ENCODE results near the gene MRC1. TPM values are rescaled to one million over a fixed set of nuclear protein-coding genes. Genes with fewer than 3 reads are reported as not detected.

MRC1 gene
- total and polyA plus RNA-seq, 2 of the 8 experiments (the other 6 are each of a cell fraction or from before 2014, with no cell fraction given): 0.03 to 0.06 TPM

GRCh38 chr10:17811146-17811865 lies 2.2 kb downstream of the MRC1 start:
- H4K20me1 ChIP-seq (replicated peaks in 1 of 2; ENCODE audit: control insufficient read depth in 1 of 2, insufficient read depth in 2 of 2, low read length in 2 of 2): no peaks in the 10 kb centered on the region
- H3K4ac ChIP-seq (replicated peaks; ENCODE audit: insufficient read length, low read depth, low read length): no peak overlapping the region
- no peak overlapping the region for H3K56ac ChIP-seq (replicated peaks; ENCODE audit: insufficient read length, low read depth, low read length)
- no peaks in the 10 kb centered on the region for H3K23me2 ChIP-seq (ENCODE audit: low read depth, low read length)
- 87% methylated on average over 4 of the region's 4 CpGs; no CpG with 5 or more reads in 1 of the 2 experiments for WGBS, 2 experiments (ENCODE audit: extremely low coverage in 1 of 2, insufficient coverage in 1 of 2, insufficient read length in 1 of 2, insufficient replicate concordance in 2 of 2, low coverage in 1 of 2, low lambda C conversion rate in 2 of 2, missing lambda C conversion rate in 1 of 2)
- H2BK20ac ChIP-seq (ENCODE audit: low read length): no peak overlapping the region
- no peak overlapping the region for H3K4me2 ChIP-seq (ENCODE audit: insufficient read depth in 1 of 2, low read depth in 2 of 2, low read length in 2 of 2)
- no peaks in the 10 kb centered on the region for H3K4me1 ChIP-seq (replicated peaks in 1 of 4; ENCODE audit: control insufficient read depth in 3 of 4, insufficient read depth in 4 of 4, low read length in 3 of 4)
- H2BK120ac ChIP-seq (replicated peaks; ENCODE audit: low read depth, low read length): no peak overlapping the region
- FAIRE-seq (no peak), DNase-seq (ENCODE audit: low read depth in 1 of 2, low spot score in 2 of 2) (no peak)
- POLR2A ChIA-PET (ENCODE audit: partially characterized antibody): no interaction called here
- no peak overlapping the region for H4K5ac ChIP-seq (ENCODE audit: insufficient read length, low read depth, low read length)
- no peaks in the 10 kb centered on the region for H3K79me2 ChIP-seq (ENCODE audit: control insufficient read depth in 1 of 2, insufficient read depth in 2 of 2, low read length in 2 of 2)
- no peak overlapping the region for H3K4me3 ChIP-seq (ENCODE audit: extremely low read depth in 1 of 4, insufficient read depth in 2 of 4, low read depth in 3 of 4, low read length in 4 of 4)
- no peak overlapping the region for H4K91ac ChIP-seq (replicated peaks; ENCODE audit: insufficient read length, low read length)
- H3K36me3 ChIP-seq (ENCODE audit: control insufficient read depth in 2 of 4, insufficient read depth in 4 of 4, low read length in 3 of 4): no peaks in the 10 kb centered on the region
- H3K14ac ChIP-seq (ENCODE audit: insufficient read length): no peak overlapping the region
- H2BK15ac ChIP-seq (ENCODE audit: low read length): no peak overlapping the region
- H3K27ac ChIP-seq (ENCODE audit: low read depth, low read length): no peak overlapping the region
- H3K79me1 ChIP-seq (ENCODE audit: low read depth, low read length): no peaks in the 10 kb centered on the region
- no peak overlapping the region for H3K18ac ChIP-seq (ENCODE audit: extremely low read depth, low read length)
- H2BK12ac ChIP-seq (ENCODE audit: low read depth, low read length): no peak overlapping the region
- CTCF ChIA-PET (ENCODE audit: partially characterized antibody): no interaction called here
- H2AK5ac ChIP-seq (ENCODE audit: low read depth, low read length): no peak overlapping the region
- H2BK5ac ChIP-seq (ENCODE audit: low read depth, low read length): no peak overlapping the region
- no peak overlapping the region for H3K9ac ChIP-seq (replicated peaks in 1 of 4; ENCODE audit: extremely low read depth in 1 of 4, low read depth in 3 of 4, low read length in 3 of 4)
- no peak overlapping the region for H4K8ac ChIP-seq (ENCODE audit: extremely low read depth, insufficient read depth, low read length)
- H3K9me3 ChIP-seq (ENCODE audit: insufficient read depth in 2 of 2, low read depth in 1 of 2, low read length in 1 of 2): no peaks in the 10 kb centered on the region
- H3K23ac ChIP-seq (ENCODE audit: insufficient read length): no peak overlapping the region
- H2AFZ ChIP-seq (ENCODE audit: low read length): no peak overlapping the region
- H3K27me3 ChIP-seq (replicated peaks in 1 of 4; ENCODE audit: control insufficient read depth in 3 of 4, extremely low read depth in 1 of 4, insufficient read depth in 3 of 4, low read length in 3 of 4): no peaks in the 10 kb centered on the region
- TF ChIP-seq SUZ12 (IDR thresholded peaks at IDR 0.05; ENCODE audit: low read length): no peak
- no peak for TF ChIP-seq GTF2F1 (IDR thresholded peaks at IDR 0.05; ENCODE audit: borderline replicate concordance, low read depth, low read length)
- no peak for TF ChIP-seq KDM1A (IDR thresholded peaks at IDR 0.05; ENCODE audit: borderline replicate concordance, low read length)
- TF ChIP-seq BRCA1 (IDR thresholded peaks at IDR 0.05; ENCODE audit: low read depth, low read length): no peak
- TF ChIP-seq RNF2 (IDR thresholded peaks at IDR 0.05; ENCODE audit: borderline replicate concordance, low read depth, low read length, missing control alignments, poor library complexity, severe bottlenecking): no peak
- no peak for TF ChIP-seq EP300 (IDR thresholded peaks at IDR 0.05; ENCODE audit: borderline replicate concordance in 1 of 2, low read depth in 2 of 2, low read length in 2 of 2)
- TF ChIP-seq USF2 (IDR thresholded peaks at IDR 0.05; ENCODE audit: low read length): no peak
- no peak for TF ChIP-seq NANOG (IDR thresholded peaks at IDR 0.05; ENCODE audit: insufficient read depth, low read depth, low read length, poor library complexity, severe bottlenecking)
- no peak for TF ChIP-seq HDAC6 (IDR thresholded peaks at IDR 0.05; ENCODE audit: low read depth, low read length)
- no peak for TF ChIP-seq CHD1 (IDR thresholded peaks at IDR 0.05; ENCODE audit: low read depth, low read length)
- no peak for TF ChIP-seq PHF8 (conservative IDR thresholded peaks at IDR 0.05; ENCODE audit: low read depth, low read length)
